ENCODE data around the gene TAPBP. TPM values are rescaled to one million over a fixed set of nuclear protein-coding genes. Genes with fewer than 3 reads are reported as not detected.
A peak's percentile ranks its signal among the peaks of the same experiment; 100 is the strongest.

Gene TAPBP
- total RNA-seq, 1 experiment from 2014 or later: 80.1 TPM

GRCh38 chr6:33316603-33317418, 2.9 kb upstream of the TAPBP start:
- H3K9ac ChIP-seq (ENCODE audit: low read length): no peak overlapping the region
- no peaks in the 10 kb centered on the region for H3K9me2 ChIP-seq (ENCODE audit: insufficient read depth)
- no peaks in the 10 kb centered on the region for H3K9me3 ChIP-seq (ENCODE audit: control insufficient read depth in 1 of 2, insufficient read depth in 1 of 2, low read depth in 1 of 2, low read length in 2 of 2)
- CTCF ChIA-PET: interaction anchor here (1.1 to 1.8 kb wide), 4 partner anchors 16 to 191 kb away, joined by 3 to 10 read pairs (median 7); partner anchors contain the start of gene RGL2
- H3K79me2 ChIP-seq (ENCODE audit: insufficient read depth, low read length): peaks cover 49% of the 10 kb centered on the region
- no peaks in the 10 kb centered on the region for H4K20me1 ChIP-seq (ENCODE audit: insufficient read depth)
- peaks cover 44 to 73% of the 10 kb centered on the region in 2 experiments for H3K4me1 ChIP-seq (ENCODE audit: control insufficient read depth in 1 of 2, insufficient read depth in 2 of 2, low read length in 2 of 2)
- BruUV-seq (replicated peaks): no TSS peak
- POLR2A ChIA-PET: interaction anchor here (0.6 to 2.3 kb wide), 10 partner anchors 8 to 345 kb away, joined by 3 to 13 read pairs (median 6); partner anchors contain the start of genes B3GALT4, PHF1, RGL2 and RPS18
- TF ChIP-seq SIN3A (IDR thresholded peaks at IDR 0.05; ENCODE audit: low read depth) (no peak), RAD21 (IDR thresholded peaks at IDR 0.05; ENCODE audit: low read depth) (no peak), ATF3 (IDR thresholded peaks at IDR 0.05) (no peak), ELF1 (IDR thresholded peaks at IDR 0.05; ENCODE audit: borderline replicate concordance, low read depth) (no peak), ZFX (IDR thresholded peaks at IDR 0.05) (no peak), ZNF274 (IDR thresholded peaks at IDR 0.05; ENCODE audit: low read depth, low read length) (no peak), EZH2phosphoT487 (IDR thresholded peaks at IDR 0.05; ENCODE audit: borderline replicate concordance) (no peak), ZBTB33 (IDR thresholded peaks at IDR 0.05; ENCODE audit: extremely low read depth, insufficient replicate concordance, low read length) (no peak)
- H3K27ac ChIP-seq (ENCODE audit: low read depth, low read length): peak overlapping the region; percentile 15
- H3K27me3 ChIP-seq (ENCODE audit: insufficient read depth, low read length): no peaks in the 10 kb centered on the region
- H3K4me3 ChIP-seq (replicated peaks in 1 of 2; ENCODE audit: low read depth in 1 of 2, low read length in 2 of 2): peak overlapping the region; percentile 43 to 55
- intact Hi-C loops (cut with micrococcal nuclease): no loop called here
- RAD21 ChIA-PET (ENCODE audit: low non-redundant PET in 1 of 2, low total read pairs in 2 of 2, uncharacterized antibody in 2 of 2, unreplicated experiment in 2 of 2): no interaction called here
- H2AFZ ChIP-seq (ENCODE audit: low read depth, low read length, poor library complexity, severe bottlenecking): no peak overlapping the region
- peaks cover 22 to 33% of the 10 kb centered on the region in 2 experiments; a peak in 3 of 4 replicates for H3K36me3 ChIP-seq (ENCODE audit: control insufficient read depth in 1 of 2, insufficient read depth in 2 of 2, low read length in 2 of 2)
- DNase-seq (ENCODE audit: low read depth, low spot score) (no peak), ATAC-seq (no peak)
- H3K4me2 ChIP-seq (ENCODE audit: low read length): peak overlapping the region; percentile 53

All from HCT116 (cell line).